ENCODE results near the gene SYCP3.
A peak's percentile ranks its signal among the peaks of the same experiment; 100 is the strongest.

Gene SYCP3

GRCh38 chr12:101738920-101739665 lies at the start of gene SYCP3:
Gene SYCP3, minus strand, starts transcription at chr12:101739462. Its CDS starts 1,527 bp downstream, at chr12:101737935.
- no peak for DNase-seq (ENCODE audit: low spot score)

- no peak for DNase-seq (ENCODE audit: low spot score)
These were observed 46.4 kb upstream of the SYCP3 start for GRCh38 chr12:101785671-101786070.

GRCh38 chr12:101784376-101784775 lies 45.1 kb upstream of the SYCP3 start:
- no peak for DNase-seq (ENCODE audit: low spot score)

- DNase-seq (ENCODE audit: low spot score) = no peak
These were observed 44.6 kb upstream of the SYCP3 start for GRCh38 chr12:101783838-101784237.

GRCh38 chr12:101783150-101783549 lies 43.9 kb upstream of the SYCP3 start:
- DNase-seq (ENCODE audit: low spot score) = no peak

GRCh38 chr12:101782273-101782731 lies 43.0 kb upstream of the SYCP3 start:
- DNase-seq (ENCODE audit: low spot score) = no peak

GRCh38 chr12:101781834-101782233 lies 42.6 kb upstream of the SYCP3 start:
- no peak for DNase-seq (ENCODE audit: low spot score)

GRCh38 chr12:101780599-101780998 lies 41.3 kb upstream of the SYCP3 start:
- DNase-seq (ENCODE audit: low spot score) = no peak

GRCh38 chr12:101779626-101780025 lies 40.4 kb upstream of the SYCP3 start:
- no peak for DNase-seq (ENCODE audit: low spot score)

- DNase-seq (ENCODE audit: low spot score) = no peak
These were observed 39.9 kb upstream of the SYCP3 start for GRCh38 chr12:101779200-101779599.

- no peak for DNase-seq (ENCODE audit: low spot score)
These were observed 38.7 kb upstream of the SYCP3 start for GRCh38 chr12:101777978-101778377.

- no peak for DNase-seq (ENCODE audit: low spot score)
These were observed 38.2 kb upstream of the SYCP3 start for GRCh38 chr12:101777485-101777884.

GRCh38 chr12:101775816-101776215 lies 36.6 kb upstream of the SYCP3 start:
- no peak for DNase-seq (ENCODE audit: low spot score)

GRCh38 chr12:101773650-101774162 lies 34.4 kb upstream of the SYCP3 start:
- peak; percentile 60 for DNase-seq (ENCODE audit: low spot score)

GRCh38 chr12:101772012-101772775 lies 32.9 kb upstream of the SYCP3 start:
- DNase-seq (ENCODE audit: low spot score) = no peak

GRCh38 chr12:101769865-101770264 lies 30.6 kb upstream of the SYCP3 start:
- DNase-seq (ENCODE audit: low spot score) = no peak

GRCh38 chr12:101768781-101769180 lies 29.5 kb upstream of the SYCP3 start:
- DNase-seq (ENCODE audit: low spot score) = no peak

- DNase-seq (ENCODE audit: low spot score) = no peak
These were observed 28.3 kb upstream of the SYCP3 start for GRCh38 chr12:101767537-101767936.

GRCh38 chr12:101764051-101764792 lies 25.0 kb upstream of the SYCP3 start:
- DNase-seq (ENCODE audit: low spot score) = no peak

GRCh38 chr12:101763246-101763931 lies 24.1 kb upstream of the SYCP3 start:
- DNase-seq (ENCODE audit: low spot score) = no peak

GRCh38 chr12:101761781-101762180 lies 22.5 kb upstream of the SYCP3 start:
- no peak for DNase-seq (ENCODE audit: low spot score)

GRCh38 chr12:101761350-101761749 lies 22.1 kb upstream of the SYCP3 start:
- no peak for DNase-seq (ENCODE audit: low spot score)
